Glutamatergic neuron (in vitro differentiated cells): Measurements from ENCODE around the gene ENTPD8. TPM values are rescaled to one million over a fixed set of nuclear protein-coding genes. Genes with fewer than 3 reads are reported as not detected.

ENCODE experiments used
- DNase-seq: peaks from one replicate; pipeline ENCODE4 v3.0.0; 2022
- H3K27ac Mint-ChIP-seq: one replicate; pipeline ENCODE4 v1.8.0; 2020; ENCODE audit warnings: mild to moderate bottlenecking, mixed read lengths, inconsistent platforms; ENCODE audit not compliant: unreplicated experiment
- H3K27me3 Mint-ChIP-seq: one replicate; pipeline ENCODE4 v1.8.0; 2020; ENCODE audit warnings: mild to moderate bottlenecking, moderate library complexity, mixed read lengths, inconsistent platforms; ENCODE audit not compliant: unreplicated experiment
- H3K36me3 Mint-ChIP-seq: one replicate; pipeline ENCODE4 v1.8.0; 2020; ENCODE audit warnings: mild to moderate bottlenecking, mixed read lengths, inconsistent platforms; ENCODE audit not compliant: unreplicated experiment
- H3K4me1 Mint-ChIP-seq: one replicate; pipeline ENCODE4 v1.8.0; 2020; ENCODE audit warnings: mild to moderate bottlenecking, low read depth, mixed read lengths, inconsistent platforms; ENCODE audit not compliant: unreplicated experiment
- H3K4me3 Mint-ChIP-seq: one replicate; pipeline ENCODE4 v1.8.0; 2020; ENCODE audit warnings: mild to moderate bottlenecking, mixed read lengths, inconsistent platforms; ENCODE audit not compliant: unreplicated experiment
- H3K9me3 Mint-ChIP-seq: one replicate; pipeline ENCODE4 v1.8.0; 2020; ENCODE audit warnings: mild to moderate bottlenecking, moderate library complexity, mixed read lengths, inconsistent platforms; ENCODE audit not compliant: unreplicated experiment
- CTCF ChIP-seq: fragments of 200-600 bp; sonication (generic); IDR thresholded peaks from one replicate; pipeline ENCODE4 v1.5.0; 2021; ENCODE audit not compliant: partially characterized antibody, unreplicated experiment
- total RNA-seq: library from RNA; stranded (reverse); fragmentation: NEBNext Ultra II Directional; extraction: Animal tissue kit (Norgen Biotek cat#: 25700); gene quantifications from one replicate; pipeline ENCODE4 v1.2.1, GENCODE V29; 2021; ENCODE audit not compliant: unreplicated experiment

The ENTPD8 gene
- total RNA-seq, 1 donor from 2014 or later: 1.0 TPM

GRCh38 chr9:137394866-137395665, 46.1 kb downstream of the ENTPD8 start:
- no peak overlapping the region for H3K4me3 Mint-ChIP-seq
- DNase-seq: no peak
- TF ChIP-seq CTCF: no peak
- peaks cover 8% of the 10 kb centered on the region for H3K27me3 Mint-ChIP-seq
- H3K36me3 Mint-ChIP-seq: peaks cover 19% of the 10 kb centered on the region
- H3K4me1 Mint-ChIP-seq: peaks cover 5% of the 10 kb centered on the region
- no peak overlapping the region for H3K27ac Mint-ChIP-seq
- H3K9me3 Mint-ChIP-seq: peaks cover 13% of the 10 kb centered on the region

GRCh38 chr9:137393176-137394150, 47.7 kb downstream of the ENTPD8 start:
- TF ChIP-seq CTCF: no peak
- peaks cover 10% of the 10 kb centered on the region for H3K36me3 Mint-ChIP-seq

GRCh38 chr9:137392232-137393007, 48.7 kb downstream of the ENTPD8 start:
- Mint-ChIP-seq H3K36me3 (peaks cover 3% of the 10 kb centered on the region), H3K4me3 (no peak overlapping the region), H3K4me1 (peaks cover 9% of the 10 kb centered on the region), H3K9me3 (peaks cover 10% of the 10 kb centered on the region), H3K27ac (no peak overlapping the region), H3K27me3 (peaks cover 8% of the 10 kb centered on the region)
- DNase-seq: no peak
- TF ChIP-seq CTCF: no peak

More at GRCh38 chr9:137393176-137394150, 47.7 kb downstream of the ENTPD8 start:
- Mint-ChIP-seq H3K4me1 (peaks cover 6% of the 10 kb centered on the region), H3K9me3 (peaks cover 12% of the 10 kb centered on the region), H3K27me3 (peaks cover 9% of the 10 kb centered on the region), H3K27ac (no peak overlapping the region), H3K4me3 (no peak overlapping the region)
- no peak for DNase-seq

GRCh38 chr9:137391411-137391754, 49.8 kb downstream of the ENTPD8 start:
- no peak for DNase-seq
- H3K27me3 Mint-ChIP-seq: peaks cover 6% of the 10 kb centered on the region
- H3K9me3 Mint-ChIP-seq: peaks cover 6% of the 10 kb centered on the region
- H3K36me3 Mint-ChIP-seq: no peaks in the 10 kb centered on the region
- H3K27ac Mint-ChIP-seq: no peak overlapping the region
- H3K4me3 Mint-ChIP-seq: no peak overlapping the region
- no peak for TF ChIP-seq CTCF
- H3K4me1 Mint-ChIP-seq: peaks cover 7% of the 10 kb centered on the region
